Panc1 (cell line): Measurements from ENCODE around the gene MEGF8. TPM values are rescaled to one million over a fixed set of nuclear protein-coding genes. Genes with fewer than 3 reads are reported as not detected.

Experiments
- ATAC-seq: fragments of 200-7000 bp; cut with Tn5 transposase; 2 replicates; pipeline ENCODE4 v1.9.1; 2020; ENCODE audit warnings: mild to moderate bottlenecking, moderate library complexity
- BruUV-seq: library from RNA; stranded (reverse); fragments of 400-500 nt; replicated peaks from 2 replicates; lab custom pipeline; 2021; lab: Mats Ljungman, UMichigan
- CTCF ChIA-PET: fragments of 300-600 bp; sonication (Branson Sonifier 250); formaldehyde crosslinking; loops from one replicate; lab custom pipeline; 2022; ENCODE audit warnings: antibody characterized with exemption; lab: Charles Lee
- POLR2A ChIA-PET: fragments of 300-600 bp; sonication (Branson Sonifier 250); formaldehyde crosslinking; loops from one replicate; lab custom pipeline; 2022; ENCODE audit warnings: antibody characterized with exemption; lab: Charles Lee
- DNase-seq: peaks from one replicate; pipeline ENCODE4 v3.0.0-alpha.2; 2010; ENCODE audit warnings: low read depth, low spot score
- H3K27ac ChIP-seq: 2 replicates; pipeline ENCODE4 v1.5.1; 2011; ENCODE audit warnings: mild to moderate bottlenecking, low read length, inconsistent platforms
- H3K27me3 ChIP-seq: fragments of 200-500 bp; sonication (Bioruptor generic); 2 replicates; pipeline ENCODE4 v1.6.0; 2014; ENCODE audit warnings: low read length, inconsistent platforms; ENCODE audit not compliant: control insufficient read depth, insufficient read depth
- H3K36me3 ChIP-seq: fragments of 200-500 bp; sonication (Bioruptor generic); 2 replicates; pipeline ENCODE4 v1.5.1; 2014; ENCODE audit warnings: inconsistent platforms, mild to moderate bottlenecking, low read length, moderate library complexity; ENCODE audit not compliant: control insufficient read depth, insufficient read depth
- H3K4me1 ChIP-seq: 2 replicates; pipeline ENCODE4 v1.5.1; 2011; ENCODE audit warnings: inconsistent platforms, mild to moderate bottlenecking, low read length, moderate library complexity; ENCODE audit not compliant: control insufficient read depth, insufficient read depth
- H3K4me3 ChIP-seq, 2 experiments: 2 replicates each; pipeline ENCODE4 v1.5.1; 2011 to 2012; ENCODE audit warnings: low read depth in 2 of 2, low read length in 2 of 2, mild to moderate bottlenecking in 2 of 2, inconsistent platforms in 1 of 2, moderate library complexity in 1 of 2
- H3K9me3 ChIP-seq: fragments of 200-500 bp; sonication (Bioruptor generic); 2 replicates; pipeline ENCODE4 v1.5.1; 2014; ENCODE audit warnings: low read depth, mild to moderate bottlenecking, inconsistent platforms, low read length, moderate library complexity; ENCODE audit not compliant: control insufficient read depth, insufficient read depth
- CTCF ChIP-seq: fragments of 450-650 bp; IDR thresholded peaks from 2 replicates; pipeline ENCODE4 v1.5.1; 2017; ENCODE audit warnings: mild to moderate bottlenecking
- POLR2AphosphoS5 ChIP-seq: IDR thresholded peaks from 2 replicates; pipeline ENCODE4 v1.6.1; 2012; ENCODE audit warnings: mild to moderate bottlenecking, low read depth, low read length, moderate library complexity
- REST ChIP-seq, 2 experiments: IDR thresholded peaks; 2 replicates each; pipeline ENCODE4 v1.6.1; 2011 to 2012; ENCODE audit warnings: low read depth in 2 of 2, control low read depth in 1 of 2, low read length in 1 of 2, mild to moderate bottlenecking in 1 of 2, moderate library complexity in 1 of 2; ENCODE audit not compliant: insufficient read depth in 1 of 2
- SIN3A ChIP-seq: IDR thresholded peaks from 2 replicates; pipeline ENCODE4 v1.6.1; 2012; ENCODE audit warnings: low read depth, mild to moderate bottlenecking, low read length, moderate library complexity, borderline replicate concordance; ENCODE audit not compliant: insufficient read depth
- TCF7L2 ChIP-seq: IDR thresholded peaks from 2 replicates; pipeline ENCODE4 v1.6.1; 2011; ENCODE audit warnings: mild to moderate bottlenecking, low read depth, low read length, inconsistent platforms
- in situ Hi-C: cut with HindIII; loops from 2 replicates; pipeline ENCODE4 v1.10.0; 2016; ENCODE audit warnings: low sequenced_read_pairs, low pct_unique_long_range_greater_than_20kb
- intact Hi-C: fragments of 100-400 bp; cut with micrococcal nuclease; formaldehyde crosslinking; loops from one replicate; pipeline ENCODE4 v1.10.0; 2022; ENCODE audit not compliant: unreplicated experiment
- total RNA-seq: library from RNA; stranded (reverse); gene quantifications from one replicate; pipeline ENCODE4 v1.2.1, GENCODE V29; 2021; ENCODE audit not compliant: unreplicated experiment

Gene MEGF8
- total RNA-seq, 1 experiment from 2014 or later: 14.2 TPM

- intact Hi-C loops: no loop called here
- ChIA-PET CTCF (interaction anchor here (0.6 kb wide), 1 partner anchor 1172 kb away, joined by 9 read pairs; no protein-coding TSS in a partner anchor), POLR2A (no interaction called here)
- in situ Hi-C loops: no loop called here
- Histone ChIP-seq H3K27ac (no peak overlapping the region), H3K27me3 (no peaks in the 10 kb centered on the region), H3K9me3 (no peaks in the 10 kb centered on the region), H3K36me3 (no peaks in the 10 kb centered on the region), H3K4me3 (no peak overlapping the region), H3K4me1 (no peaks in the 10 kb centered on the region)
- DNase-seq (no peak), ATAC-seq (no peak)
- no TSS peak for BruUV-seq
- TF ChIP-seq POLR2AphosphoS5 (no peak), SIN3A (no peak), CTCF (no peak), REST (IDR thresholded peaks at IDR 0.05; ENCODE audit: insufficient read depth in 1 of 2, low read depth in 2 of 2, low read length in 1 of 2) (no peak), TCF7L2 (no peak)
Observed at GRCh38 chr19:42407816-42408175, 82.4 kb downstream of the MEGF8 start.

DNA sequence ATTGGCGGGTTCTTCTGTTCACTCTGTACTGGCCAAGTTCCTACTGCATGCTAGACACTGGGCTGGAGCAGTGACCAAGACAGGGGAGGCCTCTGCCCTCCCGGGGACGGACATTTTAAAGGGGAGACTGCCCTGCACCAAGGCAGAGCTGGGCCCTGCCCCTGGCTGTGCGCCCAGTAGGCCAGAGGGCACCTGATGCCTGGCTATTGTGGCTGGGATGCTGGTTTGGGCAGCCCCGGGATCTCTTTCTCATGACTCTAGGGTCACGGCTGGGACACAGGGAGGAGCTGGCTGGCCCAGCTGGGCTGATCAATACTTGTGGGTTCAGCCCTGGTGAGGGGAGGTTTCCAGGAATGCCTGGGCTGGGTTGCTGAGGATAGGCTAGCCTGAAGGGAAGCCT lies 84.0 kb downstream of the MEGF8 start:
- ChIA-PET CTCF (no interaction called here), POLR2A (no interaction called here)
- Histone ChIP-seq H3K27me3 (no peaks in the 10 kb centered on the region), H3K27ac (no peak overlapping the region), H3K9me3 (no peaks in the 10 kb centered on the region), H3K4me1 (no peaks in the 10 kb centered on the region), H3K4me3 (no peak overlapping the region), H3K36me3 (no peaks in the 10 kb centered on the region)
- intact Hi-C loops: no loop called here
- in situ Hi-C loops: no loop called here
- TF ChIP-seq CTCF (no peak), REST (IDR thresholded peaks at IDR 0.05; ENCODE audit: insufficient read depth in 1 of 2, low read depth in 2 of 2, low read length in 1 of 2) (no peak), TCF7L2 (no peak), SIN3A (no peak), POLR2AphosphoS5 (no peak)
- DNase-seq: no peak
- BruUV-seq: no TSS peak
- ATAC-seq: no peak
